ENCODE results near the gene XPO5. TPM values are rescaled to one million over a fixed set of nuclear protein-coding genes. Genes with fewer than 3 reads are reported as not detected.
"Not testable (repeated sequence)": the region's sequence is repeated elsewhere in the genome, so short reads cannot be mapped to it uniquely, and the experiment has no call there.

The XPO5 gene
- total RNA-seq, 1 donor from 2014 or later, result 55.0 TPM

DNA sequence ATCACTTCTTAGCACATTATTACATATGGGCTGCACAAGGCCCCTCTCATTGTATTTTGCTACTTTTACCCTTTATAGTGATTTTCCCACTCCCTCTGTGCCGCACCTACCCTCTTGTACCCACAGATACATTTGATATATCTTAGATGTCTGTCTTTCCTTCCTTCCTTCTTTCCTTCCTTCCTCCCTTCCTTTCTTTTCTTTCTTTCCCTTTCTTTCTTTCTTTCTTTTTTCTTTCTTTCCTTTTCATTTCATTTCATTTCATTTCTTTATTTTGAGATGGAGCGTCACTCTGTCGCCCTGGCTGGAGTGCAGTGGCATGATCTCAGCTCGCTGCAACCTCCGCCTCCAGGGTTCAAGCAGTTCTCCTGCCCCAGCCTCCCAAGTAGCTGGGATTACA, 12.4 kb upstream of the XPO5 start:
- DNase-seq (ENCODE audit: low spot score in 2 of 2) (no peak), FAIRE-seq (no peak)

DNA sequence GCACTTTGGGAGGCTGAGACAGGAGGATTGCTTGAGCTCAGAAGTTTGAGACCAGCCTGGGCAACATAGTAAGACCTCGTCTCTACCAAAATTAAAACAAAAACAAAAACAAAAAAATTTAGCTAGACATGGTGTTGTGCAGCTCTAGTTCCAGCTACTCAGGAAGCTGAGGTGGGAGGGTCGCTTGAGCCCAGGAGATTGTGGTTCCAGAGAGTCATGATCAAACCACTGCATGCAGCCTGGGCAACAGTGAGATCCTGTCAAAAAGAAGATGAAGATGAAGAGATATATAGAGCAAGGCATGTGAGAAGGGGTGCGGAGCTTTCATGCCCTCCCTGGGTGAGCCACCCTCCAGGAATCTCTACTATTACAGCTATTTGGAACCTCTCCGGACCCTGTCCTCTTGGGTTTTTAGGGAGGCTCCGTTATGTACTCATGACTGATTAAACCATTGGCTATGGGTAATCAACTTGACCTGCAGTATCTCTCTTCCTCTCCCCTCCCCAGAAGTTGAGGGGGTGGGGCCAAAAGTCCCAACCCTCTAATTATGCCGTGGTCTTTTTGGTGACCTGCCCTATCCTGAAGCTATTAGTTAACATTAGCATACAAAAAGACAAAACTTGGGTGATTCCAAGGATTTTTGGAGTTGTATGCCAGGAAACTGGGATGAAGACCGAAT, 9.2 kb upstream of the XPO5 start:
- no peak for FAIRE-seq
- DNase-seq (ENCODE audit: low spot score in 2 of 2), result no peak

DNA sequence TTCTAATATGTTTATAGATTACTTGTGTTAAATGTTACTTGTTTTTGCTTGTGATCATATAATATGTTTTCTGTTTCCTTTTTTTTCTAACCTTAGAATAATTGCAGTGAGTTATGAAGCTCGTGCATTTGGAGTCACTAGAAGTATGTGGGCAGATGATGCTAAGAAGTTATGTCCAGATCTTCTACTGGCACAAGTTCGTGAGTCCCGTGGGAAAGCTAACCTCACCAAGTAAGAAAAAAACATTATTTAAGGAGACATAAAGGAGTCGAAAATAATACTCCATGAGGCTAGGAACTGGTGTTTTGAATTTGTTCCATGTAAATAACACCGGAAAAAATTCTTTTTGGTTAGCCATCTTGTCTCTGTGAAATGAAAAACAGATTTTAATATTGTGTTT, 7.1 kb upstream of the XPO5 start:
- no peak for FAIRE-seq
- DNase-seq (ENCODE audit: low spot score in 2 of 2), result no peak

DNA sequence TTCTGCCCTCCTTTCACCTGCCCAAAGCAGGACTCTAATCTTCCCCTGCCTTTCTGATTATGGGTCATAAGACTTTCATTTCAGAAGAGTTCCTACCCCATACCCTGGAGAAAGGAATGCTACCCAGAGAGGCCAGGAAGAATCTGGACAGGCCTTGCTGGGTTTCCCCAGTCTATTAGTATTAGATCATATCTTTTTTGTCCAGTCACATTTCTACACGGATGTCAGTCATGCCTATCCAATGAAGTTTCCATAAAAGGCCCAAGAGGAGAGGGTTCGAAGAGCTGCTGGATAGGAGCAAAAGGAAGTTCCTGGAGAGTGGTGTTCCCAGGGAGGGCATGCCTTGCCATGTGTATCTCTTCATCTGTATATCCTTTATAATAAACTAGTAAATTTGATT, 3.3 kb upstream of the XPO5 start:
- no peak for DNase-seq (ENCODE audit: low spot score in 2 of 2)
- no peak for FAIRE-seq

DNA sequence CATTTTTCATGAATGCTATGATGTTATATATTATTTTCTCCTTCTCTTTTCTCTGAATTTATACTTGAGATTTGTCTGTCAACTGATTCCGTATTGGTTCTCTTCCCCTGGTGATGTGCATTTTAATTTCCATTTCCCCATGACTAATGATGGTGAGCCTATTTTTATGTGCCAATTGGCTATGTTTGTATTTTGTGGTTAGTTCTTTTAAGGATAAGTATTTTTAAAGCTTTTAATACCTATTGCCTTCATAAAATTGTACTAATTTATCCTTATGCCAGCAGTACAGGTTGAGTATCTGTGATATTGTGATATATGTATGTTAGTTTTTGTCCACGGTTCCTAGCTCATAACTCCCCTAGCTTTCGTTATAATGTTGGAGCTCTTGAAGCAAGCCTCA, 2.9 kb upstream of the XPO5 start:
- FAIRE-seq (no peak), DNase-seq (ENCODE audit: low spot score in 2 of 2) (no peak)

DNA sequence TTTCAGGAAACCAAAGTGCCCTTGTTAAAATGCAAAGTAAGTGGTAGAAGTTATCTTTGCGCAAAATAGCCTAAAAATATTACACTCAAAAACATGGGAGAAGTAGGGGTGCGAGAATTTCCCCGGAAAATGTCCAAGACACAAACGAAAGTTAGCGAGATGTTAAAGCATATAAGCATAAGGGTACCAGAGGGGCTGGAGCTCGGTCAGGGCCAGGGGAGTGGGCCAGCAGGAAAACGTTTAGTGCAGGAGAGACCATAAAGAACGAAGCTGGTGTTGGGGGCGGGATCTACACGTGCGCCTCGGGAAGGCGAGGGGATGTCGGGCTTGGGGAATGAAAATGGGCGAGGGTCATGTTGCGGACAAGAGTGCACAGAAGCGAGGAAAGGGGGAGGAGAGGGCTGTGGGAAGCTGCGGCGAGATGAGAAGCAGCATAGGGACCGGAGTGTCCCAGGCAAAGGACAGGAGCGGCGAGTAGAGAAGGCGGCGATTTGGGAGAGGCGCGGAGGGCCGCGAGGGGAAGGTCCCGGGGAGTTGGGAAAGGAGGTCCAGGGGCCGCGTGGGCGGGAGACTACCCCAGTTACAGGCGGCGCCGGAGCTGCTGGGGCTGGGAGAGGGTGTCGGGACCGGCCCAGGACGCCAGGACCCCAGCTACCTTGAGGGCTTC, 600 bp downstream of the XPO5 start:
- no peak for FAIRE-seq
- DNase-seq (ENCODE audit: low spot score in 2 of 2), result no peak

DNA sequence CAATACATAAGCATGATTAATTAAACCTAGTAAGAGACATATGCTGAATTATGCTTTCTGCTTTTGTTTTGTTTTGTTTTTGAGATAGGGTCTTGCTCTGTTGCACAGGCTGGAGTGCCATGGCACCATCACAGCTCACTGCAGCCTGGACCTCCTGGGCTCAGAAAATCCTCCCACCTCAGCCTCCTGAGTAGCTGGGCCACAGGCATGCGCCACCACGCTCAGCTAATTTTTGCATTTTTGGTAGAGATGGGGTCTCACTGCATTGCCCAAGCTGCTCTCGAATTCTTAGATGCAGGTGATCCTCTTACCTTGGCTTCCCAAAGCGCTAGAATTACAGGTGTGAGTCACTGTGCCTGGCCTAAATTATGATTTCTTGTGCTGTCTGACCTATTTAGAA, 3.8 kb downstream of the XPO5 start:
- FAIRE-seq (no peak), DNase-seq (ENCODE audit: low spot score in 2 of 2) (no peak)

DNA sequence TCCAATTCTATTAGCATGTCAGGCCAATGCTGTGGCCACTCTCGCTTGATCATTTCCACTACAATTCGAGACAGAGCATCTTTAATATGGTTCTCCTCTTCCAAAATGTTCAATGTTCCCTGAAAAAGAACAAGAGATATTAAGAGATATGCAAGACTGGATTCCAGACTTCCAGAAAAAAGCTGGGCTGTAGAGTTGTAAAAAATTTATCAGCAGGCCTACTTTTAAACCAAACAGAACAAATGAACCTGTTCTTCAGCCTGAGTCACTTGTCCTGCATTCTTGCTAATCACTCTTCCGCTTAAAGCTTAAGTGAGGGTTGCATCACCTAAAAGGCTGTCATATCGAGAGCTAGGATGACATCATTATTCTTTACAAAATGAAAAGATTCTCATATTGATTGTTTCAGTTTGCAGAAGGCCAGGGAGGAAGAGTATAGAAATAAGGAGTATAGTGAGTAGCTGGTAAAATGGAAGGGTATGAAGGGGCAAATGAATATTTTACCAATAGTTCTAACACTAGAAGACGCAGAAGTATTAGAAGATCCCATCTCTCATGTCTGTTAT, 4.9 kb downstream of the XPO5 start:
- DNase-seq (ENCODE audit: low spot score in 2 of 2) (no peak), FAIRE-seq (no peak)

DNA sequence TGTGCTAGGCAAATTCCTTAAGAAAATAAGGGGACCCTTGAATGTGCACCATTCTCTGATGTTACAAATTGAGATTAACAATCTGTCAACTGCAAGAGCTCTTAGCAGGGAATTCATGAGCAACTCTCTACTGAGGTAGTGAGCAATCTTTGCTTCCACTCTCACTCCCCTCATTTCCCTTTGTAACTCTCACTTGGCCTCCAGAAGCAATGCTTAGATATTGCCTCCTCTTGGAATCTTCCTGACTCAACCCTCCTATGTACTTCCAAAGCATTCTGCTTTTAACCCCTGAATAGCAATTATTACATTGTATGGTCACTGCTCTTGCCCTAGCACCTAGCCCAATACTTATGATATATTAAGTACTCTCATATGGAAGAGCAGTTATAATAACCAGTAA, 16.5 kb downstream of the XPO5 start:
- FAIRE-seq, result no peak
- no peak for DNase-seq (ENCODE audit: low spot score in 2 of 2)

DNA sequence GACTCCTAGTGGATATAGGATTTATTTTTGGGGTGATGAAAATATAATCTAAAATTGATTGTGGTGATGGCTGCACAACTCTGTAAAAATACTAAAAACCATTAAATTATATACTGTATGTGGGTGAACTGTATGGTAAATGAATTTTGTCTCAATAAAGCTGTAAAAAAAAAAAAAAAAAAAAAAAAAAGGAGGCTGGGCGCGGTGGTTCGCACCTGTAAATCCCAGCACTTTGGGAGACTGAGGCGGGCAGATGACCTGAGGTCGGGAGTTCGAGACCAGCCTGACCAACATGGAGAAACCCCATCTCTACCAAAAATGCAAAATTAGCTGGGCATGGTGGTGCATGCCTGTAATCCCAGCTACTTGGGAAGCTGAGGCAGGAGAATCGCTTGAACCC, 18.2 kb downstream of the XPO5 start:
- not testable (repeated sequence) for DNase-seq (ENCODE audit: low spot score in 2 of 2); FAIRE-seq

DNA sequence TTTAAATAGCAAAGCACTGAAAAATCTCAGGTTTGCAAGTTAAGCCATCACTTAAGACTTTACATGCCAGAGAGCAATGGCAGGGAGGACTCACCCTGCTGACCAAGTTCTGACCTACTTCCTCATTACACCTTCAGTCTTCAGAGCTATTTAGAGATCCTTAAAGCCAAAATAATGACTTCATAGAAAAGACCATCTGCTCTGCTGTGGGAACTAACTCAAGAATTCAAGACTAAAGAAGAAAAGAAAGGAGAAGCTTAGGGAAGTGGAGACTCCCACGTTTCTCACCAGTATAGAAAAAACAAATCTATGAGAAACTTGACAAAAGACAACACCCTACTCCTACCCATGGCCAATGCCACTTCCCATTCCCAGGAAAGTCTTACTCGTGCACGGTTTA, 28.6 kb downstream of the XPO5 start:
- FAIRE-seq (no peak), DNase-seq (ENCODE audit: low spot score in 2 of 2) (no peak)

DNA sequence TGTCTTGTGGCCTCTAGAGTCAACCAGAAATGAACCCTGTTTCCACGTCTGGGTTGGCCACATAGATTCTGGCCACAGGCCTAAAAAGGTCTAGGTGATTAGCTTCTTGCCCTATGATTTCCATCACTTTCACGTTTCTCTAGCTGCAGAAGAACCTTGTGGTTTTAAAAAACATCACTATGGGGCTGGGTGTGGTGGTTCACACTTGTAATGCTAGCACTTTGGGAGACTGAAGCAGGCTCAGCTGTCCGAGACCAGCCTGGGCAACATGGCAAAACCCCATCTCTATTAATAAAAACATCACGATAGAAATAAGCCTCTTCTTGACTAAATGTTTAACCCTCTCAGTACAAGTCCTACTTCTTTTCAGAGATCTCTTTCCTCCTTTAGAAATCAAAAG, 31.4 kb downstream of the XPO5 start:
- FAIRE-seq (no peak), DNase-seq (ENCODE audit: low spot score in 2 of 2) (no peak)

DNA sequence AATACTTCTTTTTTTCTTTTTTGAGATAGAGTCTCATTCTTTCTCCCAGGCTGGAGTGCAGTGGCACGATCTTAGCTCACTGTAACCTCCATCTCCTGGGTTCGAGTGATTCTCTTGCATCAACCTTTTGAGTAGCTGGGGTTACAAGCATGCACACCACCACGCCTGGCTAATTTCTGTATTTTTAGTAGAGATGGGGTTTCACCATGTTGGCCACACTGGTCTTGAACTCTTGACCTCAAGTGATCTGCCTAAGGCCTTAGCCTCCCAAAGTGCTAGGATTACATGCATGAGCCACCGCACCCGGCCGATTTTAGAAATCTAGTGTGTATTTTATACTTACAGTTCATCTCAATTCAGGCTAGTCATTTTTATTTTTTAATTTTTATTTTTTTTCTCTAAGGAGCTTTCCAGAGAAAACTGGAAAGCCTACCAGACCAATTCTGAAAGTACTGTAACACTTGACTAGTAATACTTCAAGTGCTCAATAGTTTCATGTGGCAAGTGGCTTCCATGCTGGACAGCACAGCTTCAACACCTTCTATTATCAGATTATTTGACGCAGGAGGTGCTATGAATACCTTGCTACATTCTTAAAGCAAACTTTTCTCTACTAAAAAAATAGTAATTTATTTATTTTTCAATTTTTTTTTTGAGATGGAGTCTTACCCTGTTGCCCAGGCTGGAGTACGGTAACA, 33.9 kb downstream of the XPO5 start:
- no peak for FAIRE-seq
- DNase-seq (ENCODE audit: low spot score in 2 of 2), result no peak

DNA sequence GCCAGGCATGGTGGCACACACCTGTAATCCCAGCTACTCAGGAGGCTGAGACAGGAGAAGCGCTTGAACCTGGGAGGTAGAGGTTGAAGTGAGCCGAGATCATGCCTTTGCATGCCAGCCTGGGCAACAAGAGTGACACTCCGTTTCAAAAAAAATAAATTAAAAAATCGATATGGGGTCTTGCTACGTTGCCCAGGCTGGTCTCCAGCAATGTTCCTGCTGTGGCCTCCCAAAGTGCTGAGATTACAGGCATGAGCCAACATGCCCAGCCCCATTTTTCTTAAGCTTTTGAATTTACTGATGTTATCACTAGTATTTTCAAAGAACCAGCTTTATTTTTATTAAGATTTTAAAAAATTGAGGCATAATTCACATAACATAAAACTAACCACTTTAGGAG, 35.3 kb downstream of the XPO5 start:
- DNase-seq (ENCODE audit: low spot score in 2 of 2) (no peak), FAIRE-seq (no peak)

DNA sequence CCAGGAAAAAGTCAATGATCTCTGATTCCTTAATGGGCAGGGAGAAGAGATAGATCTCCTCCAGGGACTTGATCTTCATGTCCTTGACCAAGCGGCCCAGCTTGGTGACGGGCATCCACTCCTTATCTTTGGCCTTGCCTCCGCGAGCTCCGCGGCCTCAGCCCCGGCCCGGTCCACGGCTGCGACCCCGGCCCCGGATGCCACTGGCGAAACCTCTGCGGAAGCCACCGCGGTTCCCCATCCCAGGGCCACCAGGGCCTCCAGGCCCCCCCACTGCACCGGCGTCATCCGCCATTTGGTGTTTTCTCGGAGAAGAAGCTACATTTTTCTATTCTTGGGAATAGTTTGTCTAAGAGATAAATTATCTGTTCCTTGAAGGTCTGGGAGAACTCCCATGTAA, 36.4 kb downstream of the XPO5 start:
- not testable (repeated sequence) for FAIRE-seq; DNase-seq (ENCODE audit: low spot score in 2 of 2)

DNA sequence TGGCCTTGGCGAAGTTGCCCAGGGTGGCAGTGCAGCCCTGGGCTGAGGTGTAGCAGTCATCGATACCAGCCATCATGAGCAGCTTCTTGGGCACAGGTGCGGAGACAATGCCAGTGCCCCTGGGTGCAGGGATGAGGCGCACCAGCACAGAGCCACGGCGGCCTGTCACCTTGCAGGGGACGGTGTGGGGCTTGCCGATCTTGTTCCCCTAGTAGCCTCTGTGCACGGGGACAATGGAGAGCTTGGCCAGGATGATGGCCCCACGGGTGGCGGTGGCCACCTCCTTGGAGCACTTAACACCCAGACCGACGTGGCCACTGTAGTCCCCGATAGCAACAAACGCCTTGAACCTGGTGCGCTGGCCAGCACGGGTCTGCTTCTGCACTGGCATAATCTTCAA, 36.9 kb downstream of the XPO5 start:
- FAIRE-seq; DNase-seq (ENCODE audit: low spot score in 2 of 2): not testable (repeated sequence)

DNA sequence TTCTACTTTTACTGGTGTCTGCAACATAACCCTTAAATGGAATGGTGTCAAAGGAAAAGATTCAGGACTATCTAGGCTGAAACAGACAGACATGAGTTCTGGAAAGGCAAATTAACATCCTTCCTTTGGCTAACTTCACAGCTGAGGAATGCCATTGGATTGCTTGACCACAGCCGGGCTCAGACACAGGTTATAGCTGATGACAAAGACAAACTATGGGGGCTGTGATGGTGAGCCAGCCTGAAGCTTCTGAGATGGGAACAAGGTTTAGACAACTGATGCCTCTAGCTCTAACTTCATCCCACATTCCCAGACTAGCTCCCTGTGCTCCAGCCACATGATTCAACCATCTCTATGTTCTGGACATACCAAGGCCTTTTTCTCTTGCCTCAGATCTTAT, 43.6 kb downstream of the XPO5 start:
- no peak for DNase-seq (ENCODE audit: low spot score in 2 of 2)

DNA sequence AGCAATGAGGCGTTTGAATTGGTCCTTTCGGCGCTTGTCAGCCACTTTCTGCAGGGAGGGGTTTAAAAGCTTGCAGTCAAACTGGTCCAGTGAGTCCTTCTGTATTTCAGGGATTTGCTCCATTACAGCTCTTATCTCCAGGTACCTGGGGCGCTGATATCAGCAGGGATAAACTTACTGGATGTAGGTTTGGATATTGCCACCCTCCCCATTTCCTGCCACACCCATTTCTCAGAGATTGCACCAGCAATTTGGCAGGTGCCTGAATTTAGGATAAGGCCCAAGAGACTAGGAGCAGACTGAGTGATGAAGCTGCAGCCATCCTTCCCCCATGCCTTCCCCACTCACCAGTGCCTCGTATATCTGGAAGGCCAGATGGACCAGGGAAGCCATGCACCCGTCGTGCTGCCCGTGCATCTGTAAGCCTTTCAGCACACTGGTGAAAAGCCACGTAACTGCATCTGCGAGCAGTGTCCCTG, 51.3 kb downstream of the XPO5 start:
- DNase-seq (ENCODE audit: low spot score in 2 of 2) (no peak), FAIRE-seq (no peak)

More for the DNA sequence above, 43.6 kb downstream of the XPO5 start:
- FAIRE-seq, result no peak

DNA sequence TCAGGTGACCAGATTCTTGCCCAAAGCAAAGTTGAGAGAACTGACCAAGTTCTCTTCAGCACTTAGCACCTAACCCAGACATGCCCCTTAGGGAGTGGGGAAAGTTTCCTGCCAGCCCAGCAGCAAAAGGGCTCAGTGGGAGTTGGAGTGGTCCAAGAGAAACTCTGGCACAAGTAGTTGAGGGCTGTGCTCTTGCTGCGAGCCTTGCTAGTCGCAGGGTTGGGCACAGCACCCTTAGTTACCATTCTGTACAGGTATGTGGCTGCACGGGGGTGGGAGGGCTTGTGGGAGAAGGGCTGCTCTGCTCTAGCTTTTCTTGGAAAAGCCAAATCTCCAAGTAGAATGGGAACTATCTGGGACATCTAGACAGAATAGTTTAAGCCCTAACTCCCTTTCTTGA, 52.6 kb downstream of the XPO5 start:
- no peak for DNase-seq (ENCODE audit: low spot score in 2 of 2)

DNA sequence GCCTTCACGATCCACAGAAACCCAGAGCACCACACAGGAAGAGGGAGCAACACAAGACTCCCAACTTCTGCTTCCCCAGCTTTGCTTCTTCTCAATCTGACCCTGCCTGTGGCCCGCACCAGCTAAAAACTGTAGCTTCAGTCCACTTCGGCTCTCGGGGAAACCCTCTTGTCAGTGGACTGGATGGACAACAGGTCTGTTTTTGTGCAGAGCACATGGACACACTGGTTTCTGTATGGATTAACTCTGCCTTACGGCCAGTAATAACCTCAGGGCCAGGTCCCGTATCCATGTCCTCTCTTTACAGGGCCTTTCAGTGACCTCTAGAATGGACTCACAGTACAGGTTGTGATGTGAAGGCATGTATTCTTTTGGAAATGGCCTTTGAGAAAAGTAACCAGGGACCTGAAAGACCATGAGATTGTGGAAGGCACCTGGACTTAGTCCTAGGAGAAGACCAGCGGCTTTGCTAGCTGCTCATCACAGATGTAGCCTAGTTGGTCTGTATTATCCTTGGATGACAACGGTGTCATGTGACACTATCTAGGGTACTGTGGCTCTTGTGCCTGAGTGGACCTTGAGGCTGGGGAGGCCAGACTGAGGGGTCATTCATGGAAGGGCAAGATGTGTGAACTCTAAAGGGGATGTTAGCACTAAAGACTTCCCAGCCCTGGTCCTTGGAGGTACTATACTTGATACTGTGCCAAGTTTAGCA, 53.1 kb downstream of the XPO5 start:
- DNase-seq (ENCODE audit: low spot score in 2 of 2) (no peak), FAIRE-seq (no peak)

More for the DNA sequence above, 52.6 kb downstream of the XPO5 start:
- FAIRE-seq, result no peak

DNA sequence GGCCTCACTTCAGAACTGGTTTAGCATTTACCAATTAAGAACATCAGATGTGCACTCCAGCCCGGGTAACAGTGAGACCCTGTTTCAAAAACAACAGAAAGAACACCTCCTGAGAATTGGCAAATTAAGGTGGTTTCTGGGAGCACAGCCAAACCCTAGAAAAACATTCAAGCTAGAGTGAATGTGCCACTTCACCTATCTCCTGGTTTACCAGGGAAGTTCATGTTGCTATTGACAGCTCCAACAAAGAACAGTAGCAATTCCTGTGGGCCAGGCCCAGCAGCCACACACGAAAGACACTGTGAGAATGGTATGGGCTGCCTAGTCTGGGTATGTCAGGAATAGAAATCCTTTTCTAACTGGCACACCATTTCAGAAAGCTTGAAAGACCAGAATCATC, 54.0 kb downstream of the XPO5 start:
- DNase-seq (ENCODE audit: low spot score in 2 of 2) (no peak), FAIRE-seq (no peak)
